ENCODE measurements around the gene NSD1. TPM values are rescaled to one million over a fixed set of nuclear protein-coding genes. Genes with fewer than 3 reads are reported as not detected.

The NSD1 gene
- total and polyA plus RNA-seq, 10 of the 15 experiments (the other 5 are each of a cell fraction or from before 2014, with no cell fraction given), result 7.0 to 57.9 (median 30.4) TPM

DNA sequence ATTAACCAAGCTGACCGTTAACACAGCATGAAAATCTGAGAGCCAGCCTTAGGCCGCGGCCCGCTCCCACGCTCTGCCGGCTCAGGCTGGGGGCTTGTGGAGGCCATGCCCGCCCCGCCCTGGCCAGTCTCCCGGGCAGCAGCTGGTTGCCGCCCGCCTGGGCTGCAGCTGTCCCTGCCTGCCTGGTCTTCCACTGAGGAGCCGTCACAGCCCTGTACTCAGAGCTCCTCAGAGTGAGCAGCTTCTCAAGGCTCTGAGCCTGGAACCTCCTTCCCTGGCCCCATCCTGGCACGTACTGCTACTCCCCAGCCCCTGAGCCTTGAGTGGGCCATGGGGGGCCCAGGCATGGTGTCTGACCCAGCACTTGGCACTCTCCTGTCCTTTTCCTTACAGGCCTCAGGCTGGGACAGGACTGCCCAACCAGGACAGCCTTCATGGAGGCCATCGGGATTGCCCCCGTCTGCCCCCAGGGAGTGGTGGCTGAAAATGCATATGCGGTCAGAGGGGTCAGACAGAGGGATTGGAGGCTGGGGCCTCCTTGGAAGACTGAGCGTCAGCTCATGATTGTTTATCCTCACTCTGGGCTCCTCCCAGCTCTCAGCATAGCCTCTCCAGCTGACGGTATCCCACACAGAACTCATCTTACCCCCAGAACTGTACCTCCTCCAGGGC, 35.0 kb upstream of the NSD1 start (continued):
- no peak for TF ChIP-seq SUZ12 (IDR thresholded peaks at IDR 0.05; ENCODE audit: unreplicated experiment)
- no peak for TF ChIP-seq CEBPB (IDR thresholded peaks at IDR 0.05; ENCODE audit: borderline replicate concordance in 1 of 2, low read depth in 2 of 2, low read length in 2 of 2)
- TF ChIP-seq, protein P1, sequence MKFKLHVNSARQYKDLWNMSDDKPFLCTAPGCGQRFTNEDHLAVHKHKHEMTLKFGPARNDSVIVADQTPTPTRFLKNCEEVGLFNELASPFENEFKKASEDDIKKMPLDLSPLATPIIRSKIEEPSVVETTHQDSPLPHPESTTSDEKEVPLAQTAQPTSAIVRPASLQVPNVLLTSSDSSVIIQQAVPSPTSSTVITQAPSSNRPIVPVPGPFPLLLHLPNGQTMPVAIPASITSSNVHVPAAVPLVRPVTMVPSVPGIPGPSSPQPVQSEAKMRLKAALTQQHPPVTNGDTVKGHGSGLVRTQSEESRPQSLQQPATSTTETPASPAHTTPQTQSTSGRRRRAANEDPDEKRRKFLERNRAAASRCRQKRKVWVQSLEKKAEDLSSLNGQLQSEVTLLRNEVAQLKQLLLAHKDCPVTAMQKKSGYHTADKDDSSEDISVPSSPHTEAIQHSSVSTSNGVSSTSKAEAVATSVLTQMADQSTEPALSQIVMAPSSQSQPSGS (IDR thresholded peaks at IDR 0.05; ENCODE audit: low read length), result no peak
- TF ChIP-seq, protein P2, sequence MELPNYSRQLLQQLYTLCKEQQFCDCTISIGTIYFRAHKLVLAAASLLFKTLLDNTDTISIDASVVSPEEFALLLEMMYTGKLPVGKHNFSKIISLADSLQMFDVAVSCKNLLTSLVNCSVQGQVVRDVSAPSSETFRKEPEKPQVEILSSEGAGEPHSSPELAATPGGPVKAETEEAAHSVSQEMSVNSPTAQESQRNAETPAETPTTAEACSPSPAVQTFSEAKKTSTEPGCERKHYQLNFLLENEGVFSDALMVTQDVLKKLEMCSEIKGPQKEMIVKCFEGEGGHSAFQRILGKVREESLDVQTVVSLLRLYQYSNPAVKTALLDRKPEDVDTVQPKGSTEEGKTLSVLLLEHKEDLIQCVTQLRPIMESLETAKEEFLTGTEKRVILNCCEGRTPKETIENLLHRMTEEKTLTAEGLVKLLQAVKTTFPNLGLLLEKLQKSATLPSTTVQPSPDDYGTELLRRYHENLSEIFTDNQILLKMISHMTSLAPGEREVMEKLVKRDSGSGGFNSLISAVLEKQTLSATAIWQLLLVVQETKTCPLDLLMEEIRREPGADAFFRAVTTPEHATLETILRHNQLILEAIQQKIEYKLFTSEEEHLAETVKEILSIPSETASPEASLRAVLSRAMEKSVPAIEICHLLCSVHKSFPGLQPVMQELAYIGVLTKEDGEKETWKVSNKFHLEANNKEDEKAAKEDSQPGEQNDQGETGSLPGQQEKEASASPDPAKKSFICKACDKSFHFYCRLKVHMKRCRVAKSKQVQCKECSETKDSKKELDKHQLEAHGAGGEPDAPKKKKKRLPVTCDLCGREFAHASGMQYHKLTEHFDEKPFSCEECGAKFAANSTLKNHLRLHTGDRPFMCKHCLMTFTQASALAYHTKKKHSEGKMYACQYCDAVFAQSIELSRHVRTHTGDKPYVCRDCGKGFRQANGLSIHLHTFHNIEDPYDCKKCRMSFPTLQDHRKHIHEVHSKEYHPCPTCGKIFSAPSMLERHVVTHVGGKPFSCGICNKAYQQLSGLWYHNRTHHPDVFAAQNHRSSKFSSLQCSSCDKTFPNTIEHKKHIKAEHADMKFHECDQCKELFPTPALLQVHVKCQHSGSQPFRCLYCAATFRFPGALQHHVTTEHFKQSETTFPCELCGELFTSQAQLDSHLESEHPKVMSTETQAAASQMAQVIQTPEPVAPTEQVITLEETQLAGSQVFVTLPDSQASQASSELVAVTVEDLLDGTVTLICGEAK (IDR thresholded peaks at IDR 0.05; ENCODE audit: borderline replicate concordance), result no peak
- TF ChIP-seq RELA (IDR thresholded peaks at IDR 0.05; ENCODE audit: borderline replicate concordance, partially characterized antibody), result no peak
- TF ChIP-seq, protein P3, sequence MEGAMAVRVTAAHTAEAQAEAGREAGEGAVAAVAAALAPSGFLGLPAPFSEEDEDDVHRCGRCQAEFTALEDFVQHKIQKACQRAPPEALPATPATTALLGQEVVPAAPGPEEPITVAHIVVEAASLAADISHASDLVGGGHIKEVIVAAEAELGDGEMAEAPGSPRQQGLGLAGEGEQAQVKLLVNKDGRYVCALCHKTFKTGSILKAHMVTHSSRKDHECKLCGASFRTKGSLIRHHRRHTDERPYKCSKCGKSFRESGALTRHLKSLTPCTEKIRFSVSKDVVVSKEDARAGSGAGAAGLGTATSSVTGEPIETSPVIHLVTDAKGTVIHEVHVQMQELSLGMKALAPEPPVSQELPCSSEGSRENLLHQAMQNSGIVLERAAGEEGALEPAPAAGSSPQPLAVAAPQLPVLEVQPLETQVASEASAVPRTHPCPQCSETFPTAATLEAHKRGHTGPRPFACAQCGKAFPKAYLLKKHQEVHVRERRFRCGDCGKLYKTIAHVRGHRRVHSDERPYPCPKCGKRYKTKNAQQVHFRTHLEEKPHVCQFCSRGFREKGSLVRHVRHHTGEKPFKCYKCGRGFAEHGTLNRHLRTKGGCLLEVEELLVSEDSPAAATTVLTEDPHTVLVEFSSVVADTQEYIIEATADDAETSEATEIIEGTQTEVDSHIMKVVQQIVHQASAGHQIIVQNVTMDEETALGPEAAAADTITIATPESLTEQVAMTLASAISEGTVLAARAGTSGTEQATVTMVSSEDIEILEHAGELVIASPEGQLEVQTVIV (IDR thresholded peaks at IDR 0.05; ENCODE audit: borderline replicate concordance, partially characterized antibody), result no peak
